Activated CD8-positive, alpha-beta T cell treated with anti-CD3 and anti-CD28 coated beads for 36 hours (primary cell): ENCODE data around the gene NAIF1. TPM values are rescaled to one million over a fixed set of nuclear protein-coding genes. Genes with fewer than 3 reads are reported as not detected.

Experiments
- ATAC-seq: fragments of 200-7000 bp; cut with Tn5 transposase; one replicate; pipeline ENCODE4 v1.10.0; 2021; ENCODE audit warnings: mild to moderate bottlenecking, moderate library complexity
- CTCF ChIA-PET: fragments of 350-600 bp; sonication (Branson Sonifier 250); formaldehyde crosslinking; loops from one replicate; lab custom pipeline; 2021; ENCODE audit warnings: antibody characterized with exemption; lab: Charles Lee
- POLR2A ChIA-PET: fragments of 350-600 bp; sonication (Branson Sonifier 250); formaldehyde crosslinking; loops from one replicate; lab custom pipeline; 2021; ENCODE audit warnings: antibody characterized with exemption; lab: Charles Lee
- DNase-seq: peaks from one replicate; pipeline ENCODE4 v3.0.0-alpha.2; 2020
- H3K27ac Mint-ChIP-seq: one replicate; pipeline ENCODE4 v1.8.0; 2021; ENCODE audit warnings: mild to moderate bottlenecking, mixed read lengths
- H3K27me3 Mint-ChIP-seq: one replicate; pipeline ENCODE4 v1.8.0; 2021; ENCODE audit warnings: mixed read lengths
- H3K36me3 Mint-ChIP-seq: one replicate; pipeline ENCODE4 v1.8.0; 2021; ENCODE audit warnings: low read depth, mixed read lengths
- H3K4me1 Mint-ChIP-seq: one replicate; pipeline ENCODE4 v1.8.0; 2021; ENCODE audit warnings: low read depth, mixed read lengths
- H3K4me3 Mint-ChIP-seq: one replicate; pipeline ENCODE4 v1.8.0; 2021; ENCODE audit warnings: mild to moderate bottlenecking, moderate library complexity, mixed read lengths
- H3K9me3 Mint-ChIP-seq: one replicate; pipeline ENCODE4 v1.8.0; 2021; ENCODE audit warnings: mixed read lengths
- CTCF ChIP-seq: fragments of 200-600 bp; IDR thresholded peaks from one replicate; pipeline ENCODE4 v1.8.0; 2022; ENCODE audit warnings: antibody characterized with exemption, mild to moderate bottlenecking
- intact Hi-C: fragments of 100-400 bp; cut with micrococcal nuclease; formaldehyde crosslinking; loops from one replicate; pipeline ENCODE4 v1.10.0; 2022
- total RNA-seq, 2 experiments: library from RNA; stranded (reverse); gene quantifications; one replicate each; pipeline ENCODE4 v1.2.3, GENCODE V29; 2021

The NAIF1 gene
- total RNA-seq, 2 experiments from 2014 or later = 8.4 to 11.8 TPM

GRCh38 chr9:128062279-128062678 lies 4.8 kb downstream of the NAIF1 start:
- POLR2A ChIA-PET = interaction anchor here (1.2 kb wide), 1 partner anchor 20 kb away, joined by 3 read pairs; no protein-coding TSS in a partner anchor
- DNase-seq (no peak), ATAC-seq (no peak)
- no peak overlapping the region for H3K4me3 Mint-ChIP-seq
- no peaks in the 10 kb centered on the region for H3K9me3 Mint-ChIP-seq
- no peaks in the 10 kb centered on the region for H3K27me3 Mint-ChIP-seq
- no peak for TF ChIP-seq CTCF
- intact Hi-C loops = no loop called here
- CTCF ChIA-PET = interaction anchor here (1.1 to 5.5 kb wide), 4 partner anchors 27 to 119 kb away, joined by 3 to 32 read pairs (median 4); no protein-coding TSS in a partner anchor
- no peak overlapping the region for H3K27ac Mint-ChIP-seq
- H3K4me1 Mint-ChIP-seq = peaks cover 42% of the 10 kb centered on the region
- H3K36me3 Mint-ChIP-seq = peaks cover 16% of the 10 kb centered on the region

- Mint-ChIP-seq H3K4me1 (peaks cover 41% of the 10 kb centered on the region), H3K9me3 (no peaks in the 10 kb centered on the region), H3K4me3 (peak overlapping the region; percentile 62), H3K36me3 (peaks cover 16% of the 10 kb centered on the region), H3K27ac (peak overlapping the region; percentile 81), H3K27me3 (no peaks in the 10 kb centered on the region)
- TF ChIP-seq CTCF = no peak
- ChIA-PET POLR2A (interaction anchor here (1.0 to 1.2 kb wide), 2 partner anchors 19 to 30 kb away, joined by 3 to 4 read pairs; no protein-coding TSS in a partner anchor), CTCF (interaction anchor here (1.3 to 1.5 kb wide), 2 partner anchors 33 to 118 kb away, joined by 3 to 5 read pairs; no protein-coding TSS in a partner anchor)
- intact Hi-C loops = no loop called here
- ATAC-seq = peak; percentile 59
- DNase-seq = peak; percentile 21
Measured at GRCh38 chr9:128061275-128061960, 5.7 kb downstream of the NAIF1 start.

DNA sequence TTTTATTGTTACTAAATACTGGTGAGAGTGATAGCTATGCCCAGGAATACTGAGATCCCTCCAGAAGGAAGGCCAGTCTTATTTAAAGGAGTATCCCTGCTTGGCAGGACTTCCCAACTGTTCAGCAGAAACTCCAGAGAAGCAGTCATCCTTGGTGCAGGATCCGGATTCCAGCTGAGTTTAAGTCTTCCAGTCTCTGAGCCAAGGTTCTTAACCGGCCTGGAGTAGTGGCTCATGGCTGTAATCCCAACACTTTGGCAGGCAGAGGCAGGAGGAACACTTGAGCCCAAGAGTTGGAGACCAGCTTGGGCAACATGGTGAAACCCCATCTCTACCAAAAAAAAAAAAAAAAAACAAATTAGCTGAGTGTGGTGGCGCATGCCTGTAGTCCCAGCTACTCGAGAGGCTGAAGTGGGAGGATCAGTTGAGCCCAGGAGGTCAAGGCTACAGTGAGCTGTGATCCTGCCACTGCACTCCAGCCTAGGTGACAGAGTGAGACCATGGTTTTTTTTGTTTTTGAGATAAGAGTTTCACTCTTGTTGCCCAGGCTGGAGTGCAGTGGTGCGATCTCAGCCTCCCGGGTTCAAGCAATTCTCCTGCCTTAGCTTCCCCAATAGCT lies 7.6 kb downstream of the NAIF1 start:
- no peak for ATAC-seq
- no peak for TF ChIP-seq CTCF
- no peak for DNase-seq
- CTCF ChIA-PET = interaction anchor here (0.7 to 1.0 kb wide), 3 partner anchors 22 to 117 kb away, joined by 3 to 5 read pairs (median 4); no protein-coding TSS in a partner anchor
- Mint-ChIP-seq H3K27ac (no peak overlapping the region), H3K4me3 (no peak overlapping the region), H3K4me1 (peaks cover 27% of the 10 kb centered on the region), H3K27me3 (no peaks in the 10 kb centered on the region), H3K9me3 (no peaks in the 10 kb centered on the region), H3K36me3 (peaks cover 9% of the 10 kb centered on the region)
- intact Hi-C loops = no loop called here
- POLR2A ChIA-PET = interaction anchor here (0.7 kb wide), 2 partner anchors 24 to 76 kb away, joined by 3 read pairs; no protein-coding TSS in a partner anchor

DNA sequence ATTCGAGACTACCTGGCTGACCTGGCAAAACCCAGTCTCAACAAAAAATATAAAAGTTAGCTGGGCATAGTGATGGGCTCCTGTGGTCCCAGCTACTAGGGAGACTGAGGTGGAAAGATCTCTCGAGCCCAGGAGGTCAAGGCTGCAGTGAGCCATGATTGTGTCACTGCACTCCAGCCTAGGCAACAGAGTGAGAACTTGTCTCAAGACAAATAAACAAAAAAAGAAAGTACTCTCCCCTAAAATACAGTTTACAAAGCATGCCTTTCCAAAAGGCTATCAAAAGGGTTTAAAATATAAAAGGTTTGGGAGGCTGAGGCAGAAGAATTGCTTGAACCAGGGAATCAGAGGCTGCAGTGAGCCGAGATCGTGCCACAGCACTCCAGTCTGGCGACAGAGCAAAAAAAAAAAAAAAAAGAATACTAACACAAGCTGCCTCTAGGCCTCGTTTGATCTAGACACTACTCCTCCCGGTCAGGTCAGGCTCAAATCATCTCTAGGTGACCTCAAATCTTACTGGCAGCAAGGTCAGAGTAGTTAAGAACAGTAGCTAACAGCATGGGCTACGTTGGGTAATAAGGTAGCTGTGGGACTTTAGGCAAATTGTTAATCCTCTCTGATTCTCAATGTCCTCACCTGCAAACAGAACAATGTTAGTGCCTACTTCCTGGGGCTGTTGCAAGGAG lies 9.3 kb downstream of the NAIF1 start:
- no peak overlapping the region for H3K27ac Mint-ChIP-seq
- TF ChIP-seq CTCF = no peak
- peaks cover 16% of the 10 kb centered on the region for H3K4me1 Mint-ChIP-seq
- DNase-seq (no peak), ATAC-seq (no peak)
- H3K4me3 Mint-ChIP-seq = no peak overlapping the region
- intact Hi-C loops = no loop called here
- POLR2A ChIA-PET = no interaction called here
- H3K27me3 Mint-ChIP-seq = no peaks in the 10 kb centered on the region
- CTCF ChIA-PET = interaction anchor here (1.5 to 2.3 kb wide), 2 partner anchors 23 to 60 kb away, joined by 8 read pairs; no protein-coding TSS in a partner anchor
- H3K9me3 Mint-ChIP-seq = no peaks in the 10 kb centered on the region
- peaks cover 5% of the 10 kb centered on the region for H3K36me3 Mint-ChIP-seq
